D721Med (cell line): ENCODE data around the gene TLK1.

Experiments
- DNase-seq: peaks from one replicate; pipeline ENCODE4 v3.0.0; 2011; ENCODE audit warnings: low spot score; ENCODE audit not compliant: insufficient read length
- FAIRE-seq: peaks from 2 replicates; lab custom pipeline; 2011; peaks lifted over from hg19 to GRCh38; lab: Jason Lieb, UNC
- TF ChIP-seq, protein P1 (sequence below): IDR thresholded peaks from 2 replicates; pipeline ENCODE4 v1.5.1; 2012; ENCODE audit warnings: mild to moderate bottlenecking, control low read depth; ENCODE audit not compliant: insufficient read depth; ENCODE audit errors: missing control alignments

The TLK1 gene

GRCh38 chr2:170950221-170950761 lies 210.4 kb downstream of the TLK1 start:
- TF ChIP-seq, protein P1, sequence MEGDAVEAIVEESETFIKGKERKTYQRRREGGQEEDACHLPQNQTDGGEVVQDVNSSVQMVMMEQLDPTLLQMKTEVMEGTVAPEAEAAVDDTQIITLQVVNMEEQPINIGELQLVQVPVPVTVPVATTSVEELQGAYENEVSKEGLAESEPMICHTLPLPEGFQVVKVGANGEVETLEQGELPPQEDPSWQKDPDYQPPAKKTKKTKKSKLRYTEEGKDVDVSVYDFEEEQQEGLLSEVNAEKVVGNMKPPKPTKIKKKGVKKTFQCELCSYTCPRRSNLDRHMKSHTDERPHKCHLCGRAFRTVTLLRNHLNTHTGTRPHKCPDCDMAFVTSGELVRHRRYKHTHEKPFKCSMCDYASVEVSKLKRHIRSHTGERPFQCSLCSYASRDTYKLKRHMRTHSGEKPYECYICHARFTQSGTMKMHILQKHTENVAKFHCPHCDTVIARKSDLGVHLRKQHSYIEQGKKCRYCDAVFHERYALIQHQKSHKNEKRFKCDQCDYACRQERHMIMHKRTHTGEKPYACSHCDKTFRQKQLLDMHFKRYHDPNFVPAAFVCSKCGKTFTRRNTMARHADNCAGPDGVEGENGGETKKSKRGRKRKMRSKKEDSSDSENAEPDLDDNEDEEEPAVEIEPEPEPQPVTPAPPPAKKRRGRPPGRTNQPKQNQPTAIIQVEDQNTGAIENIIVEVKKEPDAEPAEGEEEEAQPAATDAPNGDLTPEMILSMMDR, result no peak
- FAIRE-seq, result no peak
- no peak for DNase-seq

DNA sequence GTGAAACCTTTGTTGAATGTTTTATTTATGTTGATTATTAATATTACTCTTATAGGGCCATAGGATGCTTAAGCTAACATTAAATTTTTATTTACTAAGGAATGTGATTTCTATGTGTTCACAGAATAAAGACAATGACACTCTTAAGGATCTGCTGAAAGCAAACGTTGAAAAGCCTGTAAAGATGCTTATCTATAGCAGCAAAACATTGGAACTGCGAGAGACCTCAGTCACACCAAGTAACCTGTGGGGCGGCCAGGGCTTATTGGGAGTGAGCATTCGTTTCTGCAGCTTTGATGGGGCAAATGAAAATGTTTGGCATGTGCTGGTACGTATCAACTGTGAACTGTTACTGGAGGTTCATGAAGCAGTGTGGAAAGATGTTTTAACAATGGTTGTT lies 211.3 kb downstream of the TLK1 start:
- no peak for FAIRE-seq
- TF ChIP-seq, protein P1, result no peak
- DNase-seq, result no peak

DNA sequence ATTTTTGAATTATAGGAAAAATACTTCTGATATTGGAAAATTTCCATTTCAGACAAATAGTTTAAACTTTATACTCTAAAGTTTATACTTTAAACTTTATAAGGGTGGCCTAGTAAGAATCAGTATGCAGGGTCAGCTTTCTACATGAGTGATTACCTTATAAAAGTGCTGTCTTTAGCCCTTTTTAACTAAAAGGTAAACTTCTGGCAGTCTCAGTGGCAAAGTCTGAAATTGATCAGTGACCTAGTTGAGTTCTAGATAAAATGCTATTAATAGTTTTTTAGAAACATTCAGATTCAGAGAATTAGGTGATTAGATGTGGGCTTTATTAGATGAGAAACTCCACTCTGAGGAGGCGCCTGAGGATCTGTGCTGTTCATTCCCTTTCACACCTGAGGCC lies 216.1 kb downstream of the TLK1 start:
- DNase-seq (no peak), FAIRE-seq (no peak)
- TF ChIP-seq, protein P1, result no peak

- no peak for DNase-seq
- FAIRE-seq, result no peak
- TF ChIP-seq, protein P1, result no peak
Measured at GRCh38 chr2:170943596-170943995, 217.1 kb downstream of the TLK1 start.

GRCh38 chr2:170943041-170943440 lies 217.7 kb downstream of the TLK1 start:
- TF ChIP-seq, protein P1, result no peak
- DNase-seq, result no peak
- FAIRE-seq, result peak; percentile 21

DNA sequence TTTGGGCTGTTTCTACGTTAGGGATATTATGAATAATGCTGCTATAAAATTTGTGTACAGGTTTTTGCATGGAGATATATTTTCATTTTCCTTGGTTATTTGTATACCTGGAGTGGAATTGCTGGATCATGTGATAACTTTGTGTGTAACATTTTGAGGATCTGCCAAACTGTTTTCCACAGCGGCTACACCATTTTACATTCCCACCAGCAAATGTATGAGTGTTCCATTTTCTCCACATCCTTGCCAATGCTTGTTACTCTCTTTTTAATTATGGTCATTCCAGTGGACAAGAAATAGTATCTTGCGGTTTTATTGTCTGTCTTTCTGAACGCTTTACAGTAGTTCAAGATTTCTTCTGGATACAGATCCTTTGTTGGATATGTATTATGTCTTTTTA lies 218.1 kb downstream of the TLK1 start:
- FAIRE-seq (peak; percentile 6), DNase-seq (no peak)
- TF ChIP-seq, protein P1, result no peak
